Measurements from ENCODE around the gene FAM193B. TPM values are rescaled to one million over a fixed set of nuclear protein-coding genes. Genes with fewer than 3 reads are reported as not detected.

Gene FAM193B
- polyA plus RNA-seq, 1 donor, result 59.9 TPM

Other genes with a start within 250 kb of the FAM193B start
- gene MXD3, start 242.7 kb downstream of the FAM193B start, polyA plus RNA-seq (ENCODE audit: insufficient read length), result 20.3 TPM
- gene LMAN2, start 202.9 kb downstream of the FAM193B start, polyA plus RNA-seq (ENCODE audit: insufficient read length), result 76.5 TPM
- 17.7 TPM for gene RGS14, start 196.6 kb downstream of the FAM193B start, polyA plus RNA-seq (ENCODE audit: insufficient read length)
- gene SLC34A1, start 170.1 kb downstream of the FAM193B start, polyA plus RNA-seq (ENCODE audit: insufficient read length), result not detected
- not detected for gene PFN3, start 153.9 kb downstream of the FAM193B start, polyA plus RNA-seq (ENCODE audit: insufficient read length)
- 0.41 TPM for gene F12, start 145.0 kb downstream of the FAM193B start, polyA plus RNA-seq (ENCODE audit: insufficient read length)
- 17.7 TPM for gene GRK6, start 127.9 kb downstream of the FAM193B start, polyA plus RNA-seq (ENCODE audit: insufficient read length)
- 0.96 TPM for gene PRR7, start 107.7 kb downstream of the FAM193B start, polyA plus RNA-seq (ENCODE audit: insufficient read length)
- 280 TPM for gene DBN1, start 80.9 kb downstream of the FAM193B start, polyA plus RNA-seq (ENCODE audit: insufficient read length)
- gene PDLIM7, start 57.0 kb downstream of the FAM193B start, polyA plus RNA-seq (ENCODE audit: insufficient read length), result 326 TPM
- gene DOK3, start 44.7 kb downstream of the FAM193B start, polyA plus RNA-seq (ENCODE audit: insufficient read length), result 9.8 TPM
- gene DDX41, start 37.6 kb downstream of the FAM193B start, polyA plus RNA-seq (ENCODE audit: insufficient read length), result 45.8 TPM
- 114 TPM for gene TMED9, start 37.6 kb upstream of the FAM193B start, polyA plus RNA-seq (ENCODE audit: insufficient read length)
- 20.7 TPM for gene B4GALT7, start 45.6 kb upstream of the FAM193B start, polyA plus RNA-seq (ENCODE audit: insufficient read length)
- 0.49 TPM for gene FAM153A, start 228.3 kb upstream of the FAM193B start, polyA plus RNA-seq (ENCODE audit: insufficient read length)